Measurements from ENCODE around the gene GSPT2.

GSPT2 gene

DNA sequence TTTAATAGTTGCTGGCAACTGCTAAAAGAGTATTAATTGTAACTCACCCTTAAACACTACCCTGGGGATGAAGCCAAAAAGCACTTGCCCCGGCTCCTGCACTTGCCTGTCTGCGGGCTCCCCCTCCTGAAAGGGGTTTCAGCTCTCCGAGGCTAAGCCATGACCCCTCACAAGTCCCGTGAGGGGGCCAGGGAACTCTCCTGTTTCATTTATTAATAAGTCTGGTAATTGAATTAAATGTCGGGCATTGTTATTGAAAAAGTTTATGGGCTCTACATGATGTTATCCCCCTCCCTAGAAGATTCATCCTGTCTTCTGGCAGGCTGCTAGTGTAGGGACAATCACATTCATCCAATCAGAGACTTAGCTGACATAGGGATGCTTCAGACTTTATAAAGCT lies 23.3 kb downstream of the GSPT2 start:
- no peaks in the 10 kb centered on the region for H3K27me3 ChIP-seq (ENCODE audit: insufficient read depth, low read length)
- no peaks in the 10 kb centered on the region for H4K20me1 ChIP-seq (ENCODE audit: insufficient read depth, low read length)
- no peak overlapping the region for H3K27ac ChIP-seq (ENCODE audit: low read depth, low read length, poor library complexity, severe bottlenecking)

GRCh38 chrX:51776851-51777250 lies 33.6 kb downstream of the GSPT2 start:
- TF ChIP-seq CTCF (IDR thresholded peaks at IDR 0.05; ENCODE audit: low read length) (no peak), EZH2 (IDR thresholded peaks at IDR 0.05; ENCODE audit: borderline replicate concordance, low read length) (no peak)
- no peak overlapping the region for H3K9ac ChIP-seq (ENCODE audit: low read length)
- H3K36me3 ChIP-seq (ENCODE audit: insufficient read depth, low read length), result no peaks in the 10 kb centered on the region
- no peaks in the 10 kb centered on the region for H3K79me2 ChIP-seq (ENCODE audit: insufficient read depth, low read length)
- no peaks in the 10 kb centered on the region for H3K9me2 ChIP-seq (ENCODE audit: low read depth, low read length)
- H3K27ac ChIP-seq (ENCODE audit: low read depth, low read length, poor library complexity, severe bottlenecking), result no peak overlapping the region
- no peak overlapping the region for H2AFZ ChIP-seq (ENCODE audit: low read length)
- no peaks in the 10 kb centered on the region for H3K4me1 ChIP-seq (ENCODE audit: insufficient read depth, low read length, severe bottlenecking)
- no peaks in the 10 kb centered on the region for H3F3A ChIP-seq (ENCODE audit: insufficient read depth, low read length)
- H3K9me3 ChIP-seq (ENCODE audit: low read length), result no peaks in the 10 kb centered on the region
- no peak overlapping the region for H3K4me3 ChIP-seq (ENCODE audit: low read depth, low read length, poor library complexity, severe bottlenecking)
- no peak overlapping the region for H3K4me2 ChIP-seq (ENCODE audit: low read length)
- H3K27me3 ChIP-seq (ENCODE audit: insufficient read depth, low read length), result no peaks in the 10 kb centered on the region
- H4K20me1 ChIP-seq (ENCODE audit: insufficient read depth, low read length), result no peaks in the 10 kb centered on the region

More for the DNA sequence above, 23.3 kb downstream of the GSPT2 start:
- H3K4me1 ChIP-seq (ENCODE audit: insufficient read depth, low read length, severe bottlenecking), result no peaks in the 10 kb centered on the region
- H3K9me3 ChIP-seq (ENCODE audit: low read length), result no peaks in the 10 kb centered on the region
- H3K79me2 ChIP-seq (ENCODE audit: insufficient read depth, low read length), result no peaks in the 10 kb centered on the region
- no peaks in the 10 kb centered on the region for H3F3A ChIP-seq (ENCODE audit: insufficient read depth, low read length)
- no peak overlapping the region for H3K4me2 ChIP-seq (ENCODE audit: low read length)
- H3K4me3 ChIP-seq (ENCODE audit: low read depth, low read length, poor library complexity, severe bottlenecking), result no peak overlapping the region
- no peak for TF ChIP-seq CTCF (IDR thresholded peaks at IDR 0.05; ENCODE audit: low read length)
- TF ChIP-seq EZH2 (IDR thresholded peaks at IDR 0.05; ENCODE audit: borderline replicate concordance, low read length), result no peak
- no peaks in the 10 kb centered on the region for H3K36me3 ChIP-seq (ENCODE audit: insufficient read depth, low read length)
- H3K9me2 ChIP-seq (ENCODE audit: low read depth, low read length), result no peaks in the 10 kb centered on the region
- no peak overlapping the region for H2AFZ ChIP-seq (ENCODE audit: low read length)
- H3K9ac ChIP-seq (ENCODE audit: low read length), result no peak overlapping the region

DNA sequence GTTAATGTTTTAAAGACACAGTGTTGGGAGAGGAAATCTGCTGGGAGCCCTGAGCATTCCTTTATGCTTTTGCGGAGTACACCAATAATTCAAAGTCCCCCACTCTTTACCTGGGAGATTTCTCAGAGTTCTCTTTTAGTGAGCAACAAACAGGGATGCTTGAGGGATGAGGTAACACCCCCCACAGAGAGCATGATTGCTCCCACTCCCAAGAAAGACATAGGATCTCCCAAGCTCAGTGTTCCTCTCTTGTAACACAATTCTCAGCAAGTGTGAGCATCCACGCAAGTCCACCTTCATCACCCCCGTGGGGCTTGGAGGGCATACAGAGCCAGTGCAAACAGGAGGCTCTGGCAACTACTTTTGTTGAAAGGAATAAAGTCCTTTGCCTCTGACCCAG lies 36.1 kb downstream of the GSPT2 start:
- TF ChIP-seq CTCF (IDR thresholded peaks at IDR 0.05; ENCODE audit: low read length) (no peak), EZH2 (IDR thresholded peaks at IDR 0.05; ENCODE audit: borderline replicate concordance, low read length) (no peak)
- no peaks in the 10 kb centered on the region for H3F3A ChIP-seq (ENCODE audit: insufficient read depth, low read length)
- H3K36me3 ChIP-seq (ENCODE audit: insufficient read depth, low read length), result no peaks in the 10 kb centered on the region
- H3K9me3 ChIP-seq (ENCODE audit: low read length), result no peaks in the 10 kb centered on the region
- H4K20me1 ChIP-seq (ENCODE audit: insufficient read depth, low read length), result no peaks in the 10 kb centered on the region
- H3K4me3 ChIP-seq (ENCODE audit: low read depth, low read length, poor library complexity, severe bottlenecking), result no peak overlapping the region
- H3K9me2 ChIP-seq (ENCODE audit: low read depth, low read length), result no peaks in the 10 kb centered on the region
- H3K4me1 ChIP-seq (ENCODE audit: insufficient read depth, low read length, severe bottlenecking), result no peaks in the 10 kb centered on the region
- H3K79me2 ChIP-seq (ENCODE audit: insufficient read depth, low read length), result no peaks in the 10 kb centered on the region
- H3K27ac ChIP-seq (ENCODE audit: low read depth, low read length, poor library complexity, severe bottlenecking), result no peak overlapping the region
- H3K27me3 ChIP-seq (ENCODE audit: insufficient read depth, low read length), result no peaks in the 10 kb centered on the region
- H3K9ac ChIP-seq (ENCODE audit: low read length), result no peak overlapping the region
- H2AFZ ChIP-seq (ENCODE audit: low read length), result no peak overlapping the region
- no peak overlapping the region for H3K4me2 ChIP-seq (ENCODE audit: low read length)
